IPS DF 19.7 (cell line): ENCODE measurements around the gene FAAP20.
A peak's percentile ranks its signal among the peaks of the same experiment; 100 is the strongest.

ENCODE experiments used
- DNase-seq: peaks from one replicate; pipeline ENCODE4 v3.0.0-alpha.2; 2013; ENCODE audit warnings: low read depth, low spot score

Gene FAAP20

GRCh38 chr1:2195785-2196184 lies 1.2 kb upstream of the FAAP20 start:
- no peak for DNase-seq

- DNase-seq: peak; percentile 30
Observed at GRCh38 chr1:2194898-2195673, 514 bp upstream of the FAAP20 start.

GRCh38 chr1:2193514-2194281 lies 874 bp downstream of the FAAP20 start:
- DNase-seq: no peak

- DNase-seq: no peak
Observed at GRCh38 chr1:2192031-2192995, 2.3 kb downstream of the FAAP20 start.

- no peak for DNase-seq
Observed at GRCh38 chr1:2190491-2190976, 4.0 kb downstream of the FAAP20 start.

- DNase-seq: no peak
Observed at GRCh38 chr1:2189459-2190425, 4.8 kb downstream of the FAAP20 start.

GRCh38 chr1:2188336-2188735 lies 6.2 kb downstream of the FAAP20 start:
- no peak for DNase-seq

DNA sequence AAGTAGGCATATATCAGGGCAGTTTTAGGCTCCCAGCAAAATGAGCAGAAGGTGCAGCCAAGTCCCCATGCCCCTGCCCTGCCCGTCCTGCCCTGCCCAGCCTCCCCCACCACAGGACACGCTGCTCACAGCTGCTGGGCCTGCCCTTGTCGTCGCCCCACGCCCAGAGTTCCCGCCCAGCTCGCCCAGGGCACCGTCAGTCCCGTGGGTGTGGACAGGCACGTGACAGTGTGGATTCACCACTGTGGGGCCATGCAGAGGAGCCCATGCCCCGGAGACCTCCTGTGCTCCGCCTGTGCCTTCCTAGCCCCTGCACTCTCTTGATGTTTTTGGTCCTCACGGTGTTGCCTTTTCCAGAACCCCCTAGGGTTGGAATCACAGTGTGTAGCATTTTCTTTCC lies 7.0 kb downstream of the FAAP20 start:
- DNase-seq: no peak

GRCh38 chr1:2186901-2187300 lies 7.7 kb downstream of the FAAP20 start:
- no peak for DNase-seq

DNA sequence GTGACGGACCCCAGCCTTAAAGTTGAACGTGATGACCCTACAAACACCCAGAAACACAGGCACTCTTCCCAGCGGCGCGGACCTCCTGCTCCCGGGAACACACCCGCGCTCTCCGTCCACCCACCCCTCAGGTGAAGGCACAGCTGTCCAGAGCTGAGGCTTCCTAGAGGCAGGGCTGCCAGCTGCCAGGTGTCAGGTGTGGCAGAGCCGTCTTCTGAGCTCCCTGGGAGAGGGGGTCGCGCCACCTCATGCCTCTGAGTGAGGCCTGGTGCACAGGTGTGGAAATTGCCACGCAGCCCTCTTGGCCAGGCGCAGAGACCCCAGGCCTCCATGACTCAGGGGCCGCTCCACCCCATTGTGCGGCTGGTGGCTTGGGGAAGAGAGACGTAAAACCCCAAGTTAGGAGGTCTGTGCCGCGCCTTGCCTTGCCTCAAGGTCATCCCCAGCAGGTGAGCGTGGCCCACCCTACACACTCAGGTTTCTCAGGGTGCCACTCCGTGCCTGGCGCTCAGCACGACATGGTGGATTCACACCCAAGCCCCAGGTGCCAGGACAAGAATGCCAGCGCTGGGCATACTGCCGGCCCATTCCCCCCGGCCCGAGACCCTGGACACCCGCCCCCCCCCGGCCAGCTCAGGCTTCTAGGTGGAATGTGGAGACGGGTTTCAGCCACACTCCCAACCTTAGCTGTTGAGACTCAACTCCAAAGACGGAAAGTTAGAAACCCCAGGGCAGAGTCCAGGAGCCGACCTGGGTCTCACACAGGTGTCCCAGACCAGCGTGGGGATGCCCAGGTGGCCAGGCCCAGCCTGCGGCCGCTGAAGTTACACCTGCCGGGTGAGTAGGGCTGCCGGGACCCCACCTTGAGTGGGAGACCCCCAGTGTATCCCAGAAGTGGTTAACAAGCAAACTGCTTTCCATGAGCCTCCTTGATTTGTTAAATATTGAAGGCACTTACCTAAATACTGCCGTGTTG lies 8.4 kb downstream of the FAAP20 start:
- DNase-seq: no peak

DNA sequence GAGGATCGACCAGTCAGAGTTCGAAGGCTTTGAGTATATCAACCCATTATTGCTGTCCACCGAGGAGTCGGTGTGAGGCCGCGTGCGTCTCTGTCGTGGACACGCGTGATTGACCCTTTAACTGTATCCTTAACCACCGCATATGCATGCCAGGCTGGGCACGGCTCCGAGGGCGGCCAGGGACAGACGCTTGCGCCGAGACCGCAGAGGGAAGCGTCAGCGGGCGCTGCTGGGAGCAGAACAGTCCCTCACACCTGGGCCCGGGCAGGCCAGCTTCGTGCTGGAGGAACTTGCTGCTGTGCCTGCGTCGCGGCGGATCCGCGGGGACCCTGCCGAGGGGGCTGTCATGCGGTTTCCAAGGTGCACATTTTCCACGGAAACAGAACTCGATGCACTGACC lies 9.6 kb downstream of the FAAP20 start:
- no peak for DNase-seq

DNA sequence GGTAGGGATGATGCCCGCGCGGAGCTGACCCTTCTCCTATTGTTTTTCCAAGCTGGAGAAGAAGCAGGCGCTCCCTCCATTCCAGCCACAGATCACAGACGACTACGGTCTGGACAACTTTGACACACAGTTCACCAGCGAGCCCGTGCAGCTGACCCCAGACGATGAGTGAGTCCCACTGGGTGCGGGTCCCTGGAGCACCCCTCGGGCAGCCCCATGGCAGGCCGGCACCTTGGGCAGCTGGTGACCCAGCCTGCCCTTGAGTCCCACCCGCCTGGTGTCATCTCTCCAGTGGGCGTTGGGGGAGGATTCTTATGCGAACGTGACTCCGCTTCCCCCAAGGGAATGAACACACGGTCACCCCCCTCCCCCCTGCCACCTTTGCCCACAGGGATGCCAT lies 10.0 kb downstream of the FAAP20 start:
- DNase-seq: no peak

DNA sequence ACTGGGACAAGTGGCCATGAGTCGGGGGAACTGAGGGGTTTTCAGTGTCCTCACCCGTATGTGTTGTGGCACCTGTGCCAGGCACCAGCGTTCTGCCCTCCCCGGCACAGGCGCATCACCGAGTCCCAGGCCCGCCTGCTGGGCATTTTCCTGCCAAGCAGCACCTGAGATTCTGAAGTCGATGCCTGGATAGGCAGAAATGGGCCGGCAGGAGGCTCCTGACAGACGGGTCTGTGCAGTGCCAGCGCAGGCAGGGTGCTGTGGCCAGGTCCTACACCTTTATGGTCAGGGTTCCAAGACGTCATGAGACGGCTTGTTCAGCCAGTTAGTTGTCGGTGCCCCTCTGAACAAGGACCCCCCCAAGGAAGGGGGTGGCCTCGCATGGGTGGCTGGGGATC lies 10.6 kb downstream of the FAAP20 start:
- no peak for DNase-seq

- DNase-seq: no peak
Observed at GRCh38 chr1:2182376-2182775, 12.2 kb downstream of the FAAP20 start.

- DNase-seq: no peak
Observed at GRCh38 chr1:2181752-2182151, 12.8 kb downstream of the FAAP20 start.

DNA sequence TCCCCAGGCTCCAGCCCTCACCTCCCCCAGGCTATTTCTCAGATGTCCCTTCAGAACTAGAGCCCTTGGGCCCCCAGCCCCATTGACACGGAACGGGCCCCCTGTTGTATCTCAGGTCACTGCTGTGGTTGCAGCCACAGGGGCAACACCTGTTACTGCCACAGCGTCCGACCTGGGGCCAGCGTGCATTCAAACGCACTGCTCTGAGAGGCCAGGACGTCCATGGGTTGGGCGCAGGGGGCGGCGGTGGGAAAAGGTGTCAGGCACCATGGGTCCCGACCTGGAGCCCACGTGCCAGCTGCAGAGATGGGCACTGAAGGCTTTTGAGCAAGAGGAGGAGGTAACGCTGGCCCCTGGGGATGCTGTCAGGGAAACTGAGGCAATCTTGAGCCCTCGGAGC lies 13.3 kb downstream of the FAAP20 start:
- DNase-seq: no peak

- no peak for DNase-seq
Observed at GRCh38 chr1:2180297-2181245, 14.0 kb downstream of the FAAP20 start.

- no peak for DNase-seq
Observed at GRCh38 chr1:2179283-2180013, 15.1 kb downstream of the FAAP20 start.
